Natural killer cell (primary cell): ENCODE data around the gene TMEM240. TPM values are rescaled to one million over a fixed set of nuclear protein-coding genes. Genes with fewer than 3 reads are reported as not detected.

ENCODE experiments used
- ATAC-seq, 3 donors: fragments of 150-1000 bp in 2 of 3; fragments of 200-7000 bp in 1 of 3; cut with Tn5 transposase; 1 replicate in 1 of 3; 2 replicates in 2 of 3; pipeline ENCODE4 v1.10.0; 2021; ENCODE audit warnings: mild to moderate bottlenecking in 2 of 3, moderate library complexity in 2 of 3
- DNase-seq, 2 donors: peaks; one replicate each; pipeline versions ENCODE4 v3.0.0 to v3.0.0-alpha.2; 2013 to 2021; ENCODE audit warnings: mixed read lengths in 1 of 2
- H3K27ac ChIP-seq: one replicate; pipeline ENCODE4 v1.5.1; 2013; ENCODE audit warnings: mild to moderate bottlenecking, low read length
- H3K27me3 ChIP-seq: one replicate; pipeline ENCODE4 v1.6.1; 2013; ENCODE audit warnings: low read length; ENCODE audit not compliant: control insufficient read depth, insufficient read depth
- H3K36me3 ChIP-seq: one replicate; pipeline ENCODE4 v1.6.1; 2013; ENCODE audit warnings: low read length; ENCODE audit not compliant: control insufficient read depth, insufficient read depth
- H3K4me1 ChIP-seq: one replicate; pipeline ENCODE4 v1.6.1; 2013; ENCODE audit warnings: low read length; ENCODE audit not compliant: control insufficient read depth, insufficient read depth
- H3K4me3 ChIP-seq: one replicate; pipeline ENCODE4 v1.5.1; 2013; ENCODE audit warnings: low read length
- H3K9me3 ChIP-seq: one replicate; pipeline ENCODE4 v1.6.1; 2013; ENCODE audit warnings: low read length; ENCODE audit not compliant: control insufficient read depth, insufficient read depth
- H3K27ac Mint-ChIP-seq, 2 donors: one replicate each; pipeline ENCODE4 v1.8.0; 2022; ENCODE audit warnings: mild to moderate bottlenecking in 2 of 2, mixed read lengths in 2 of 2, moderate library complexity in 1 of 2
- H3K27me3 Mint-ChIP-seq, 2 donors: one replicate each; pipeline ENCODE4 v1.8.0; 2022; ENCODE audit warnings: low read depth in 2 of 2, mixed read lengths in 2 of 2
- H3K36me3 Mint-ChIP-seq: one replicate; pipeline ENCODE4 v1.8.0; 2022; ENCODE audit warnings: mixed read lengths
- H3K4me1 Mint-ChIP-seq, 2 donors: one replicate each; pipeline ENCODE4 v1.8.0; 2022; ENCODE audit warnings: mixed read lengths in 2 of 2
- H3K4me3 Mint-ChIP-seq: one replicate; pipeline ENCODE4 v1.8.0; 2022; ENCODE audit warnings: mild to moderate bottlenecking, moderate library complexity, mixed read lengths
- H3K9me3 Mint-ChIP-seq, 2 donors: one replicate each; pipeline ENCODE4 v1.8.0; 2022; ENCODE audit warnings: mixed read lengths in 2 of 2
- CTCF ChIP-seq: fragments of 200-600 bp; IDR thresholded peaks from one replicate; pipeline ENCODE4 v1.8.0; 2022; ENCODE audit warnings: antibody characterized with exemption
- WGBS: methylation state at CpG from one replicate; pipeline ENCODE4 v1.1.7; 2013; ENCODE audit warnings: missing lambda C conversion rate; ENCODE audit not compliant: insufficient coverage; 5-methylcytosine and 5-hydroxymethylcytosine counted together
- intact Hi-C: fragments of 100-400 bp; cut with micrococcal nuclease; formaldehyde crosslinking; loops from one replicate; pipeline ENCODE4 v1.14.2; 2022
- total RNA-seq, 4 donors: library from RNA; stranded (reverse); fragments of 120-200 nt in 1 of 4; gene quantifications; one replicate each; pipeline versions ENCODE4 v1.2.3 to v1.2.4, GENCODE V29; 2013 to 2022

The TMEM240 gene
- total RNA-seq, 3 donors from 2014 or later (not counting 1 experiment from before 2014, with no cell fraction given) = 0.35 to 1.00 (median 0.83) TPM

GRCh38 chr1:1567152-1567875 is 26.9 kb upstream of the TMEM240 start:
- Histone ChIP-seq H3K36me3 (peaks cover 36% of the 10 kb centered on the region), H3K9me3 (no peaks in the 10 kb centered on the region), H3K4me1 (peaks cover 33% of the 10 kb centered on the region), H3K27me3 (no peaks in the 10 kb centered on the region), H3K27ac (no peak overlapping the region), H3K4me3 (no peak overlapping the region)
- peak overlapping the region; percentile 71 to 80 for H3K27ac Mint-ChIP-seq
- DNase-seq (no peak), ATAC-seq (peak in 1 of 3 donors; percentile 51)
- peak overlapping the region; percentile 31 for H3K4me3 Mint-ChIP-seq
- intact Hi-C loops = no loop called here
- H3K4me1 Mint-ChIP-seq = peaks cover 34 to 35% of the 10 kb centered on the region in 2 donors
- 85% methylated on average over 31 of the region's 31 CpGs for WGBS
- no peak for TF ChIP-seq CTCF
- H3K9me3 Mint-ChIP-seq = no peaks in the 10 kb centered on the region
- H3K36me3 Mint-ChIP-seq = no peaks in the 10 kb centered on the region
- no peaks in the 10 kb centered on the region for H3K27me3 Mint-ChIP-seq

- H3K36me3 Mint-ChIP-seq = no peaks in the 10 kb centered on the region
- intact Hi-C loops = no loop called here
- no peak overlapping the region for H3K4me3 Mint-ChIP-seq
- H3K27ac Mint-ChIP-seq = peak overlapping the region in 1 of 2 donors; percentile 38
- 95% methylated on average over 10 of the region's 10 CpGs for WGBS
- no peaks in the 10 kb centered on the region for H3K27me3 Mint-ChIP-seq
- no peaks in the 10 kb centered on the region for H3K27me3 ChIP-seq
- no peak overlapping the region for H3K27ac ChIP-seq
- peaks cover 24% of the 10 kb centered on the region for H3K4me1 ChIP-seq
- no peaks in the 10 kb centered on the region for H3K9me3 ChIP-seq
- TF ChIP-seq CTCF = no peak
- peaks cover 29 to 36% of the 10 kb centered on the region in 2 donors for H3K4me1 Mint-ChIP-seq
- H3K9me3 Mint-ChIP-seq = no peaks in the 10 kb centered on the region
- H3K4me3 ChIP-seq = no peak overlapping the region
- no peak for DNase-seq
- ATAC-seq = no peak
- peaks cover 49% of the 10 kb centered on the region for H3K36me3 ChIP-seq
These were observed 24.9 kb upstream of the TMEM240 start for GRCh38 chr1:1565340-1565739.

GRCh38 chr1:1564268-1564667 is 23.8 kb upstream of the TMEM240 start:
- no peaks in the 10 kb centered on the region for H3K27me3 ChIP-seq
- Mint-ChIP-seq H3K36me3 (no peaks in the 10 kb centered on the region), H3K27ac (peak overlapping the region; percentile 35 to 38), H3K4me3 (no peak overlapping the region), H3K9me3 (no peaks in the 10 kb centered on the region), H3K4me1 (peaks cover 22 to 28% of the 10 kb centered on the region in 2 donors), H3K27me3 (no peaks in the 10 kb centered on the region)
- no peaks in the 10 kb centered on the region for H3K9me3 ChIP-seq
- TF ChIP-seq CTCF = no peak
- intact Hi-C loops = no loop called here
- DNase-seq = no peak
- no peak overlapping the region for H3K4me3 ChIP-seq
- peaks cover 44% of the 10 kb centered on the region for H3K36me3 ChIP-seq
- ATAC-seq = no peak
- H3K4me1 ChIP-seq = peaks cover 13% of the 10 kb centered on the region
- WGBS = 94% methylated on average over 19 of the region's 19 CpGs
- no peak overlapping the region for H3K27ac ChIP-seq

GRCh38 chr1:1563688-1564087 is 23.3 kb upstream of the TMEM240 start:
- 96% methylated on average over 12 of the region's 12 CpGs for WGBS

More at GRCh38 chr1:1563688-1564087, 23.3 kb upstream of the TMEM240 start:
- Histone ChIP-seq H3K36me3 (peaks cover 42% of the 10 kb centered on the region), H3K27me3 (no peaks in the 10 kb centered on the region), H3K27ac (no peak overlapping the region), H3K4me1 (peaks cover 13% of the 10 kb centered on the region), H3K9me3 (no peaks in the 10 kb centered on the region), H3K4me3 (no peak overlapping the region)
- H3K36me3 Mint-ChIP-seq = no peaks in the 10 kb centered on the region
- H3K27ac Mint-ChIP-seq = no peak overlapping the region
- H3K9me3 Mint-ChIP-seq = no peaks in the 10 kb centered on the region
- DNase-seq (no peak), ATAC-seq (no peak)
- intact Hi-C loops = no loop called here
- H3K4me1 Mint-ChIP-seq = peaks cover 26 to 32% of the 10 kb centered on the region in 2 donors
- H3K4me3 Mint-ChIP-seq = no peak overlapping the region
- TF ChIP-seq CTCF = no peak
- H3K27me3 Mint-ChIP-seq = no peaks in the 10 kb centered on the region
